OCI-LY3 (cell line): ENCODE data around the gene PCNP.

Source experiments
- EZH2phosphoT487 ChIP-seq: fragments of 200-600 bp; shearing (Covaris generic); IDR thresholded peaks from 2 replicates; pipeline ENCODE4 v1.6.1; 2018; ENCODE audit warnings: antibody characterized with exemption, mixed run types, low read depth
- TF ChIP-seq, protein P1 (sequence below): fragments of 200-600, 300-600 bp; sonication (generic); IDR thresholded peaks from 2 replicates; pipeline ENCODE4 v1.5.1; 2014; ENCODE audit warnings: antibody characterized with exemption, low read length, low read depth

DNA sequence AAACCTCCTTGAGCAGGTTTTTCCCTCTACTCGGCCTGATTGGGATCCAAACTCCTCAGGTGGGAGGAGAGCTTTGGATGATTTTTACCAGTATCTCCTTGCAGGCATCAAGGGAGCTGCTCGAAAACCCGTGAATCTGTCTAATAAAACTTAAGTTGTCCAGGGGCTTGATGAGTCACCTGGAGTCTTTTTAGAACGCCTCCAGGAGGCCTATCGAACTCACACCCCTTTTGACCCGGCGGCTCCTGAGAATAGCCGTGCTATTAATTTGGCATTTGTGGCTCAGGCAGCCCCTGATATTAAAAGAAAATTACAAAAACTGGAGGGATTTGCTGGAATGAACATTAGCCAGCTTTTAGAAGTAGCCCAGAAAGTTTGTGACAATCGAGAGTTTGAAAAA lies 61.4 kb downstream of the PCNP start:
- TF ChIP-seq, protein P1, sequence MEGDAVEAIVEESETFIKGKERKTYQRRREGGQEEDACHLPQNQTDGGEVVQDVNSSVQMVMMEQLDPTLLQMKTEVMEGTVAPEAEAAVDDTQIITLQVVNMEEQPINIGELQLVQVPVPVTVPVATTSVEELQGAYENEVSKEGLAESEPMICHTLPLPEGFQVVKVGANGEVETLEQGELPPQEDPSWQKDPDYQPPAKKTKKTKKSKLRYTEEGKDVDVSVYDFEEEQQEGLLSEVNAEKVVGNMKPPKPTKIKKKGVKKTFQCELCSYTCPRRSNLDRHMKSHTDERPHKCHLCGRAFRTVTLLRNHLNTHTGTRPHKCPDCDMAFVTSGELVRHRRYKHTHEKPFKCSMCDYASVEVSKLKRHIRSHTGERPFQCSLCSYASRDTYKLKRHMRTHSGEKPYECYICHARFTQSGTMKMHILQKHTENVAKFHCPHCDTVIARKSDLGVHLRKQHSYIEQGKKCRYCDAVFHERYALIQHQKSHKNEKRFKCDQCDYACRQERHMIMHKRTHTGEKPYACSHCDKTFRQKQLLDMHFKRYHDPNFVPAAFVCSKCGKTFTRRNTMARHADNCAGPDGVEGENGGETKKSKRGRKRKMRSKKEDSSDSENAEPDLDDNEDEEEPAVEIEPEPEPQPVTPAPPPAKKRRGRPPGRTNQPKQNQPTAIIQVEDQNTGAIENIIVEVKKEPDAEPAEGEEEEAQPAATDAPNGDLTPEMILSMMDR = no peak
- TF ChIP-seq EZH2phosphoT487 = no peak
